ENCODE measurements around the gene LRRN2. TPM values are rescaled to one million over a fixed set of nuclear protein-coding genes. Genes with fewer than 3 reads are reported as not detected.
"Not testable (repeated sequence)": the region's sequence is repeated elsewhere in the genome, so short reads cannot be mapped to it uniquely, and the experiment has no call there.

The LRRN2 gene
- polyA plus RNA-seq, 1 donor from 2014 or later: 3.3 TPM

- no peaks in the 10 kb centered on the region for H4K20me1 ChIP-seq (ENCODE audit: insufficient read depth)
- TF ChIP-seq TAF1 (IDR thresholded peaks at IDR 0.05; ENCODE audit: low read depth): no peak
- no peak for TF ChIP-seq SMC3 (conservative IDR thresholded peaks at IDR 0.05; ENCODE audit: poor library complexity)
- TF ChIP-seq MXI1 (conservative IDR thresholded peaks at IDR 0.05; ENCODE audit: poor library complexity, severe bottlenecking): no peak
- TF ChIP-seq REST (IDR thresholded peaks at IDR 0.05; ENCODE audit: borderline replicate concordance): no peak
- TF ChIP-seq POLR2AphosphoS5 (IDR thresholded peaks at IDR 0.05): no peak
- no peak for TF ChIP-seq CTCF (IDR thresholded peaks at IDR 0.05; ENCODE audit: poor library complexity, severe bottlenecking)
- TF ChIP-seq RAD21 (conservative IDR thresholded peaks at IDR 0.05): no peak
- TF ChIP-seq EZH2 (IDR thresholded peaks at IDR 0.05; ENCODE audit: borderline replicate concordance, insufficient read depth, low read length, poor library complexity, severe bottlenecking): no peak
- TF ChIP-seq EP300 (conservative IDR thresholded peaks at IDR 0.05; ENCODE audit: poor library complexity, severe bottlenecking): no peak
- H3K79me2 ChIP-seq (replicated peaks; ENCODE audit: insufficient read depth, low read length): no peaks in the 10 kb centered on the region
- no peak overlapping the region for H3K4me2 ChIP-seq (ENCODE audit: low read length)
- H3K9me3 ChIP-seq (ENCODE audit: low read length): no peaks in the 10 kb centered on the region
- no peak overlapping the region for H2AFZ ChIP-seq (ENCODE audit: low read depth, low read length)
- no peak overlapping the region for H3K4me3 ChIP-seq (ENCODE audit: low read length)
- H3K36me3 ChIP-seq (ENCODE audit: insufficient read depth, low read length): no peaks in the 10 kb centered on the region
- no peaks in the 10 kb centered on the region for H3K9me2 ChIP-seq (ENCODE audit: insufficient read depth, low read length)
- no peak overlapping the region for H3K27ac ChIP-seq (ENCODE audit: low read length)
- no peak overlapping the region for H3K9ac ChIP-seq (ENCODE audit: low read length)
- H3K27me3 ChIP-seq (ENCODE audit: insufficient read depth, low read depth, low read length): no peaks in the 10 kb centered on the region
- no peaks in the 10 kb centered on the region for H3F3A ChIP-seq (ENCODE audit: insufficient read depth, low read length, poor library complexity, severe bottlenecking)
Observed at GRCh38 chr1:204692841-204693356, 7.4 kb upstream of the LRRN2 start.

GRCh38 chr1:204692325-204692840 lies 6.8 kb upstream of the LRRN2 start:
- Histone ChIP-seq H3K9me3 (ENCODE audit: low read length) (no peaks in the 10 kb centered on the region), H2AFZ (ENCODE audit: low read depth, low read length) (no peak overlapping the region), H3K27ac (ENCODE audit: low read length) (no peak overlapping the region), H3K4me3 (ENCODE audit: low read length) (no peak overlapping the region), H3K9ac (ENCODE audit: low read length) (no peak overlapping the region), H3F3A (ENCODE audit: insufficient read depth, low read length, poor library complexity, severe bottlenecking) (no peaks in the 10 kb centered on the region), H3K27me3 (ENCODE audit: insufficient read depth, low read depth, low read length) (no peaks in the 10 kb centered on the region), H3K4me2 (ENCODE audit: low read length) (no peak overlapping the region), H3K9me2 (ENCODE audit: insufficient read depth, low read length) (no peaks in the 10 kb centered on the region), H3K79me2 (replicated peaks; ENCODE audit: insufficient read depth, low read length) (no peaks in the 10 kb centered on the region), H4K20me1 (ENCODE audit: insufficient read depth) (no peaks in the 10 kb centered on the region), H3K36me3 (ENCODE audit: insufficient read depth, low read length) (no peaks in the 10 kb centered on the region)
- TF ChIP-seq CTCF (IDR thresholded peaks at IDR 0.05; ENCODE audit: poor library complexity, severe bottlenecking) (peak; percentile 26), MXI1 (conservative IDR thresholded peaks at IDR 0.05; ENCODE audit: poor library complexity, severe bottlenecking) (no peak), RAD21 (conservative IDR thresholded peaks at IDR 0.05) (no peak), POLR2AphosphoS5 (IDR thresholded peaks at IDR 0.05) (no peak), SMC3 (conservative IDR thresholded peaks at IDR 0.05; ENCODE audit: poor library complexity) (peak; percentile 19), EP300 (conservative IDR thresholded peaks at IDR 0.05; ENCODE audit: poor library complexity, severe bottlenecking) (no peak)

- H2AFZ ChIP-seq (ENCODE audit: low read depth, low read length); H3K27ac ChIP-seq (ENCODE audit: low read length); H3K4me3 ChIP-seq (ENCODE audit: low read length); H3K27me3 ChIP-seq (ENCODE audit: insufficient read depth, low read depth, low read length); H3K9me3 ChIP-seq (ENCODE audit: low read length); H3K36me3 ChIP-seq (ENCODE audit: insufficient read depth, low read length); H3K9me2 ChIP-seq (ENCODE audit: insufficient read depth, low read length); H3F3A ChIP-seq (ENCODE audit: insufficient read depth, low read length, poor library complexity, severe bottlenecking); H3K4me2 ChIP-seq (ENCODE audit: low read length); H3K9ac ChIP-seq (ENCODE audit: low read length); H3K79me2 ChIP-seq (replicated peaks; ENCODE audit: insufficient read depth, low read length); H4K20me1 ChIP-seq (ENCODE audit: insufficient read depth): not testable (repeated sequence)
Observed at GRCh38 chr1:204691328-204691730, 5.8 kb upstream of the LRRN2 start.
